HUES48 (cell line): ENCODE data around the gene TM2D3.

Experiments
- H3K27ac ChIP-seq: one replicate; pipeline ENCODE4 v1.7.0; 2013; ENCODE audit warnings: low read depth, low read length, inconsistent platforms
- H3K27me3 ChIP-seq: 2 replicates; pipeline ENCODE4 v1.6.1; 2013; ENCODE audit warnings: mild to moderate bottlenecking, low read length; ENCODE audit not compliant: control insufficient read depth, insufficient read depth
- H3K36me3 ChIP-seq: 2 replicates; pipeline ENCODE4 v1.6.1; 2013; ENCODE audit warnings: low read length; ENCODE audit not compliant: control insufficient read depth, insufficient read depth
- H3K4me1 ChIP-seq: 2 replicates; pipeline ENCODE4 v1.6.1; 2013; ENCODE audit warnings: mild to moderate bottlenecking, low read length; ENCODE audit not compliant: control insufficient read depth, insufficient read depth
- H3K4me3 ChIP-seq: 2 replicates; pipeline ENCODE4 v1.5.1; 2013; ENCODE audit warnings: mild to moderate bottlenecking, low read depth, low read length
- H3K9ac ChIP-seq: 2 replicates; pipeline ENCODE4 v1.6.1; 2013; ENCODE audit warnings: mild to moderate bottlenecking, low read depth, low read length, moderate library complexity
- H3K9me3 ChIP-seq: 2 replicates; pipeline ENCODE4 v1.6.1; 2013; ENCODE audit warnings: low read length; ENCODE audit not compliant: control insufficient read depth, insufficient read depth

Gene TM2D3

GRCh38 chr15:101652098-101652785 lies at the start of gene TM2D3:
TM2D3 (minus strand) TSS chr15:101652381; CDS start chr15:101652361, 20 bp downstream.
- Histone ChIP-seq H3K27me3 (no peaks in the 10 kb centered on the region), H3K4me1 (0 out of 2 replicates have a peak, but pooled peaks cover 3% of the 10 kb centered on the region), H3K4me3 (peak within 1 kb of the TSS; percentile 93), H3K9ac (peak within 1 kb of the TSS; percentile 77), H3K36me3 (peaks cover 32% of the 10 kb centered on the region), H3K27ac (peak within 1 kb of the TSS; percentile 87), H3K9me3 (0 out of 2 replicates have a peak, but pooled peaks cover 3% of the 10 kb centered on the region)

DNA sequence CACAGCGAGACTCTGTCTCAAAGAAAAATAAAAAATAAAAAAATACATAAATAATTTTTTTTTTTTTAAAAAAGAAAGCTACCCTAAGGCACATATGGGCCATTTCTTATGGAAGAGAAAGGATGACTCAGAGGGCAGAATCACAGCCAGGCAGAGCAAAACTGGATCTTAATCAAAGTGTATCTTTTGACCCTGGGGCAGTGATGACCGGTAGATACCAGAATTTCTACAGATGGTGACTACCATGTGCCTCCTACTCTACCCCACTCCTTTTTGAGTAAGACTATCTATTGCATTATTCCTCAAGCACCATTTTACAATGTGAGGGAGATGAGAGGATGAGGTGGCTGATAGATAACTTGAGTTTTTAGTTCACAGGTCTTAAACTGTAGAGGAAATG lies 46.1 kb upstream of the TM2D3 start:
- Histone ChIP-seq H3K9me3 (no peaks in the 10 kb centered on the region), H3K36me3 (peaks cover 42% of the 10 kb centered on the region), H3K4me3 (no peak overlapping the region), H3K9ac (no peak overlapping the region), H3K27me3 (no peaks in the 10 kb centered on the region), H3K4me1 (no peaks in the 10 kb centered on the region), H3K27ac (no peak overlapping the region)

GRCh38 chr15:101697488-101697887 lies 45.3 kb upstream of the TM2D3 start:
- Histone ChIP-seq H3K9ac (no peak overlapping the region), H3K4me3 (no peak overlapping the region), H3K4me1 (no peaks in the 10 kb centered on the region), H3K9me3 (no peaks in the 10 kb centered on the region), H3K27me3 (no peaks in the 10 kb centered on the region), H3K36me3 (peaks cover 44% of the 10 kb centered on the region), H3K27ac (no peak overlapping the region)

DNA sequence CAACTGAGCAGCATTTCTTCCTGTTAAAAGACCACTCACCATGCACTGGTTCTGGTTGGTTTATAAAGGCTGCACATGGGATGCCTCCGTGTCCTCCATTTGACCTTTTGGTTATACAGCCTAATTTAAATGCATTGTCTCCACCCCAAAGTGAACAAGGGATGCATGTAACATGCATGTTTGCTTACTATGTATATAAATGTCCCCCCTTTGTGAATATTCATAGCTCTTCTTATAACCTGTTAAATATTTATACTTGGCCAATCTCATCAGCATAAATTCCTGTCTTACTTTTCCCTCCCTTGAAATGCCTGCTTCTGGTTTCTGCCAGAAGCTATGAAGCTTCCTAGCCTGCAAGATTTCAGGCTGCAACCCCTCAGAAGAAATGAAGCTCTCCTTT lies 44.6 kb upstream of the TM2D3 start:
- H3K27ac ChIP-seq: no peak overlapping the region
- H3K36me3 ChIP-seq: peaks cover 38% of the 10 kb centered on the region
- no peak overlapping the region for H3K9ac ChIP-seq
- no peaks in the 10 kb centered on the region for H3K9me3 ChIP-seq
- no peaks in the 10 kb centered on the region for H3K4me1 ChIP-seq
- no peaks in the 10 kb centered on the region for H3K27me3 ChIP-seq
- no peak overlapping the region for H3K4me3 ChIP-seq

- no peaks in the 10 kb centered on the region for H3K4me1 ChIP-seq
- H3K27me3 ChIP-seq: no peaks in the 10 kb centered on the region
- H3K4me3 ChIP-seq: no peak overlapping the region
- H3K9ac ChIP-seq: no peak overlapping the region
- peaks cover 21% of the 10 kb centered on the region for H3K36me3 ChIP-seq
- H3K9me3 ChIP-seq: no peaks in the 10 kb centered on the region
- H3K27ac ChIP-seq: no peak overlapping the region
Observed at GRCh38 chr15:101694261-101694660, 42.1 kb upstream of the TM2D3 start.

- Histone ChIP-seq H3K4me1 (no peaks in the 10 kb centered on the region), H3K36me3 (peaks cover 12% of the 10 kb centered on the region), H3K4me3 (no peak overlapping the region), H3K27me3 (no peaks in the 10 kb centered on the region), H3K9me3 (no peaks in the 10 kb centered on the region), H3K27ac (no peak overlapping the region), H3K9ac (no peak overlapping the region)
Observed at GRCh38 chr15:101692801-101693598, 40.8 kb upstream of the TM2D3 start.

DNA sequence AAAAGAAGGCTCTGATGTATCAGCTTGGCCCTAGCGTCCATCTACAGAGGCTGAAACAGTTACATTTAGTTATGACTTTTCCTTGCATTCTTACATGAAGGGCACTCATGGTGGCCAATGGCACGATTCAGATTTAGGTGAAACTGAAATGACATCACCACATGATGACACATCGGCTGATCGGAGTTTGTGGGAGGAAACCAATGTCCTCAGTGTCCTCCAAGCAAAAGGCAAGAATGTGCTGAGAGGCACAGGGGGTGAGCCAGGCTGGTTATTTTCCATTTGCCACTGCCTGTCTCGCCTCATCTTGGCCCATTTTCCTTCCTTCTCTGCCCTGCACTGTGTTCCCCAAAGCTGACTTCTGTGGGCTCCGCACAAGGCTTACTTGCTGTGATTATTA lies 37.7 kb upstream of the TM2D3 start:
- Histone ChIP-seq H3K9ac (no peak overlapping the region), H3K27ac (no peak overlapping the region), H3K9me3 (no peaks in the 10 kb centered on the region), H3K4me1 (no peaks in the 10 kb centered on the region), H3K4me3 (no peak overlapping the region), H3K27me3 (no peaks in the 10 kb centered on the region), H3K36me3 (peaks cover 3% of the 10 kb centered on the region; the same call in 1 of the 2 replicates)

GRCh38 chr15:101686718-101687117 lies 34.5 kb upstream of the TM2D3 start:
- Histone ChIP-seq H3K27ac (no peak overlapping the region), H3K9me3 (no peaks in the 10 kb centered on the region), H3K9ac (no peak overlapping the region), H3K36me3 (peaks cover 12% of the 10 kb centered on the region), H3K27me3 (no peaks in the 10 kb centered on the region), H3K4me1 (no peaks in the 10 kb centered on the region), H3K4me3 (no peak overlapping the region)

DNA sequence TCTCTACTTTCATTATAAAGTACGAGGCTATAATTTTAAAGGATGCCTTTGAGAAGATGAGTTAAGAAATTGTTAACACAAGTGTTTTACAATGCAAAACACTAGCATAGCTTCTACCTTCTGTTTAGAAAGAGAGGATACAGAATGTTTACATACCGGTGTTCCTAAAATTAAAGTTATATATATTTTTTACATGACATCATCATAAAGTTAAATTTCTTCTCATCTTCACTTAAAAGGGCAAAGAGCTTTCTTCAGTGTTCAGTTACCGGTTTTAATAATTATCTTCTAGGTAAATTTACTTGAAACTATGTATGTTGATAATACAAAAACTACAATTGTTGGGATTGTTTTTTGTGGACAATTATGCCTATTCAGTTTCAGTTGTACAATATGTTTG lies 32.7 kb upstream of the TM2D3 start:
- Histone ChIP-seq H3K4me3 (no peak overlapping the region), H3K27ac (no peak overlapping the region), H3K9ac (no peak overlapping the region), H3K27me3 (no peaks in the 10 kb centered on the region), H3K9me3 (no peaks in the 10 kb centered on the region), H3K36me3 (peaks cover 12% of the 10 kb centered on the region), H3K4me1 (no peaks in the 10 kb centered on the region)

DNA sequence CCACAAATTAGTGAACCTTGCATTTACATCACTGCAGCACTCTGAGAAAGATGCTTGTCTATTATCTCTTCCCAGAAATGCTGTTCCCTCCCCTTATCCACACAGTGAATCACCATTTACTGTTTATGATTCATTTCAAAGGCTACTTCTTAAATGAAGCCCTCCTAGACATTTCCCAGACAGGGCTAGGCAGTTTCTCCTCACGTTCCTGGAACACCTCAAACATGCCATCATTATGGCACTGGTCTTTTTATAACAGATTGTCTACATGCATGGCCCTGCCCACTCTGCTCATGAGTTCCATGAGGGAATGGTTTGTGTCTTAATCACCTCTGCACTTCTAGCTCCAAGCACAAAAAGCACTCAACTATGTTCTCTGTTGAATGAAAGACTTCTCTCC lies 32.2 kb upstream of the TM2D3 start:
- Histone ChIP-seq H3K27ac (no peak overlapping the region), H3K9ac (no peak overlapping the region), H3K36me3 (peaks cover 12% of the 10 kb centered on the region), H3K4me3 (no peak overlapping the region), H3K4me1 (no peaks in the 10 kb centered on the region), H3K9me3 (no peaks in the 10 kb centered on the region), H3K27me3 (no peaks in the 10 kb centered on the region)

DNA sequence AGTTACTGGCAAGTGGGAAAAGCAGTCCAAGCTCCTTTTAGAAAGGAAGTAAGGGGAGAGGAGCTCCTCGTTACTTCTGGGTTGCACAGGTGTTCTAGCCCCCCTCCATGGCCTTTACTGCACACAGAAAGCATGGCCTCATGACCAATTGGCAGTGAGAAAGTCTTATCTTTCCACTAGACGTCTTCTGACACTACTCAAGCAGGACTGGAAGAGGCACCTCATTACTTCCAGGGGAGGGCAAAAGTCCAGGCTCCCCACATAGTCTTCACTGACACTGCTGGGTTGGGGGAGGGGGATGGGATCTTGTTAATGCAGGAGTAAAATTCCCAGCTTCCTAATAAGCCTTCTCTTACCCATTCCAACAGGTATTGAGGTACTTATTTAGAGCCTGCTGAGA lies 27.6 kb upstream of the TM2D3 start:
- Histone ChIP-seq H3K4me3 (no peak overlapping the region), H3K27me3 (no peaks in the 10 kb centered on the region), H3K9ac (no peak overlapping the region), H3K9me3 (no peaks in the 10 kb centered on the region), H3K4me1 (no peaks in the 10 kb centered on the region), H3K36me3 (peaks cover 19% of the 10 kb centered on the region), H3K27ac (no peak overlapping the region)
